HL-60/S4 treated with retinoic acid at 250 ng/mL for 4 days and 3 days (cell line): ENCODE data around the gene PRPF19.

ENCODE experiments used
- in situ Hi-C: fragments of 300-500 bp; cut with MboI; formaldehyde crosslinking; loops from 2 replicates; pipeline ENCODE4 v1.7.0; 2022; ENCODE audit warnings: low sequenced_read_pairs

The PRPF19 gene

DNA sequence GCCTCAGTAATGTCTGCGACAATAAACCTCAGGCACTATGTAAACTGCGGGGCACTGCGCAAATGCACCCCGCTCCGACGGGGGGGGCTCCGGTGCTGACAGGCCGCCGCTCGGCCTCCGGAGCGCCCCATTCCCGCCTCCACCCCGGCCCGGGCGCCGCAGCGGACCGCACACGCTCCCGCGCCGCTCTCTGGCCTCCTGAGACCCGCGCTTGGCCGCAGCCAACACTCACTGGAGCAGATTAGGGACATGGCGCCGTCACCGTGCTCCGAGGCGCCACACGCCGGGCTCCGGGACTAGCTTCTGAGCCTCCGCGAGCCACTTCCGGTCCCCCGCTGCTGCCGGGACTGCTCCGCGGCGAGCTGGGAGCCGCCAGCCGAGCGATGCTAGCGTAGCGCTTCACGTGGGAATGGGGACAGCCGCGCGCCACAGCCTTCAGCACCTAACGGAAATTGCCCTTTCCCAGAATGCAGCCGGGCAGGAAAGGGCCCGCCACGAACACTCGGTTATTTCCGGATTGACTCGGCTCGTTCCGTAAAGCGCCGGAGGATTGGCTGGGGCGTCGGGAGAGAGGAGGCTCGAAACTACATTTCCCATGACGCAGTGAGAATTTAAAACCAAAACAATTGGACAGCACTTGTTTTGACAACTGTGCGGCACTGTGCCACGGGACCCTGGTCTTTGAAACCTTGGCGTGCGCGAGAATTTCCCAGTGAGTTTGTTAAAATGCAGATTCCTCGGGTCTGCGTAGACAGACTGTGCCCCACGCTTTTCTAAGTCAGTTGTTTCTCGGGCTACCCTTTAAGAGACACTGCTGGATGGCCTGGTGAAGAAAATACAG is at the start of gene PRPF19:
TSS of gene PRPF19 (minus strand) at position 454 of the 841 bp plus-strand sequence. CDS start at position 251, 203 bp downstream.
- in situ Hi-C loops, result no loop called here

- in situ Hi-C loops, result no loop called here
Measured at GRCh38 chr11:60955571-60955970, 49.2 kb upstream of the PRPF19 start.

- in situ Hi-C loops, result no loop called here
Measured at GRCh38 chr11:60954421-60954820, 48.0 kb upstream of the PRPF19 start.

- in situ Hi-C loops, result no loop called here
Measured at GRCh38 chr11:60953781-60954180, 47.4 kb upstream of the PRPF19 start.

DNA sequence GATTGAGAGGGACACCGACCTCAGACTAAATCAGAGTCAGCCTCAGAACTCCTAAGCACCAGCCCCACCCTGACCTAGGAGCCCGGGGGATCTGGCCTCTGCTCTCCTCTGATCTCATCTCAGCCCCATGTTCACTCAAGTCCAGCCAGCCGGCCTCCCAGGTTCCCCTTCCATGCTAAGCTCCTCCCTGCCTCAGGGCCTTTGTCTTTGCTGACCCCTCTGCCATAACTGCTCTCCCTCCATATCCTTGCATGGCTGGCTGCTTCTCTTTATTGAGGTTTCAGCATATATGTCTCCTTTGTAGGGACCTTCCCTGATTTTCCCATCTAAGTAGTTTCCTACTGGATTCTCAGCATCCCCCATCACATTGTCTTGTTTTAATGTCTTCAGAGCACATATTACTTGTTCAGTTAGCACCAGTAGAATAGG is 46.4 kb upstream of the PRPF19 start:
- in situ Hi-C loops, result no loop called here

DNA sequence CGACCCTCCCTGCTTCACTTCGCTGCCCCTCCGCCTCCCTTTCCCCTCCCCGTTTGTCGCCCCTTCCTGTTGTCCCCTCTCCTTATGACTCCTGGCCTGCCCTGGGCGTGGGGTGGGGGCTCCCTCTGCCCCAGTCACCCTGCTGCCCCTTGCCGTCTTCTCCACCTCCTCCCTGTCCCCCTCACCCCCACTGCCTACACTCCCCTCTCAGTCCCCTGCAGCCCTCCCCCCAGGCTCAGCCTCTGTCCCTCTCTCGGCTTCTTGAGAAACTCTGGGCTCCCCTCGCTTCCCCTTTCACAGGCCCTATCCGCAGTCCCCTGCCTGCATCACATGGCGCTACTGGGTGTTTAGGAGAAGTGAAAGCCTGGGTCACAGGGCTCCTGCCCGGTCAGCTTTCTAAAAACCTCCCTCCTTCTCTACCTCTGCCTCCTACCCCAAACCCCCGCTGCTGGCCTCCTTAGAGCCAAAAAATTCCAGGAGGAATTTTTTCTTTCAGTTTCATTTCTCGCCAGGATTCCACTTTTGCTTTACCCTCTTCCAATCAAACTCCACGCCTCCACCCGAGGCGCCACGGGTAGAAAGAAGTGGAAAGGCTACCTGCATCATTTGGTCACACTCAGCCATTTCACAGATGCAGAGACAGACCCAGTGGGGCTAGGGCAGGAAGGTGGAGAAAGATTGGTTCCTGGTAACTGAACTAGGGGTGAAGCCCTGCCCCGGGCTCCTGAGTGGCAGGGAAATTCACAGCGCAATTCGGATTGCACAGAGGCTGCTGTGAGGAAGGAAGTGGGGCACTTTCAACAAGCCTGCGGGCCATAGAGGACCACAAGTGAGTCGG is 45.7 kb upstream of the PRPF19 start, which contains the start of gene SLC15A3:
TSS of gene SLC15A3 (minus strand) at position 273 of the 838 bp plus-strand sequence. CDS start 625 bp downstream, outside the sequence.
- in situ Hi-C loops, result no loop called here

- in situ Hi-C loops, result no loop called here
Measured at GRCh38 chr11:60951606-60951903, 45.2 kb upstream of the PRPF19 start.

GRCh38 chr11:60950933-60951605 is 44.7 kb upstream of the PRPF19 start:
- in situ Hi-C loops, result no loop called here

DNA sequence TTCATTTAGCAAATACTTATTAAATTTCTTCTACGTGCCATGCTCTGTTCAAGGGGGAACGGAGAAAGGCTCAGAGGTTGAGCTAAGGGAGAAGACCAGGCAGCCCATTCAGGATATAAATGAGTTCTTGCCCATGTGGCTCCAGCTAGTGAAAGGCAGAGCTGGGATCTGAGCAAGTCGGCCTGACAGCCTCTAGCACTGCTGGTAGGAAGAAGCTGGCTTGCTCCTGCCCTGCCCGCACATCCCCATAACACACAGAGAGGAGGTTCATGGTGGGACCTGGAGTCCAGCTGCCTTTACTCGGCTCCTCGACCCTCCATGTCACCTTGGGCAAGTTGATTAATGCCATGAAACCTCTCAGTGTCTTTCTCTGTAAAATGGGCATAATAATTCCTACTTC is 43.6 kb upstream of the PRPF19 start:
- in situ Hi-C loops, result no loop called here

- in situ Hi-C loops, result no loop called here
Measured at GRCh38 chr11:60948250-60948649, 41.9 kb upstream of the PRPF19 start.

GRCh38 chr11:60947700-60948099 is 41.3 kb upstream of the PRPF19 start:
- in situ Hi-C loops, result no loop called here

GRCh38 chr11:60946601-60947264 is 40.3 kb upstream of the PRPF19 start:
- in situ Hi-C loops, result no loop called here

- in situ Hi-C loops, result no loop called here
Measured at GRCh38 chr11:60945295-60945667, 38.9 kb upstream of the PRPF19 start.

GRCh38 chr11:60944490-60945294 is 38.3 kb upstream of the PRPF19 start:
- in situ Hi-C loops, result no loop called here

DNA sequence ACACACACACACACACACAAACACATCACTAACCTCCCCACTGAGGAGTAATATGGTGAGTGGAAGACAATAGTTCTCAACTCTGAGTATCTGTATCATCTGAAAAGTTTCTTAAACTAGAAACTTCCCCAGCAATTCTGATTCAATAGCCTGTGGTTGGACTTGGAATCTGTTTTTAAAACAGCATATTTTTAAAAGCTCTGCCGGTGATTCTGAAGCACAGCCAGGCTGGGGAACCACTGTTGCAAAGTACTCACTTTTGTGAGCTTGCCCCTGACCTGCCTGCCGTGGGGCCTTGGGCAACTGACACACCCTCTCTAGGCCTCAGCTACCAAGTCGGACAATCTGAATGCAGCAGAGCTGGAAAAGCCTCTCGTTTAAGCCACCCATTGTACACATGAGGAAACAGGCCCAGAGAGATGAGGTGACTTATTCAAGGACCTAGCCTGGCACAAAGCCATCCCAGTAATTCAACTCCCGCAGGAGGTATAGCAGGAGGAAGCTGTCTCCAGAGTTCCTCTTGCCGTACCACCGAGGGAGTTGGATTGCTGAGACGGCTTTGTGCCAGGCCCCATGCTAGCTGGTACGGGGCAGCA is 36.7 kb upstream of the PRPF19 start:
- in situ Hi-C loops, result no loop called here

DNA sequence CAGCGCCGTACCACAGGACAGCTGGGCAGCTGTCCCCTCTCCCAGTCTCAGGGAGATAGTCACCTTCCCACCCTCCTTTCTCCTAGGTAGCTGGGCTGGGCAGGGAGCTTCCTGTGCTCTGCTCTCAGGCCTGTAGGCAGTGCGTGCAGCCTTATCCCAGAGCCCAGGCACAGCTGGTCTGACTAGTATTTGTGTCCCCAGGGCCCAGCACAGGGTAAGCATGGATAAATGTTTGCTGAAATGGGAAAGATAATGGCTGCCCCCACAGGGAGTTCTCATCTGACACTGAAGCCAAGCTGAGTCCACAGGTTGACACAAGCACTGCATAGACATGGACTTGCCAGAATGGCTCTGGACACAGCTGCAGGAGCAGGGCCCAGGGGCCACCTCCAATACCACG is 35.8 kb upstream of the PRPF19 start:
- in situ Hi-C loops, result no loop called here

DNA sequence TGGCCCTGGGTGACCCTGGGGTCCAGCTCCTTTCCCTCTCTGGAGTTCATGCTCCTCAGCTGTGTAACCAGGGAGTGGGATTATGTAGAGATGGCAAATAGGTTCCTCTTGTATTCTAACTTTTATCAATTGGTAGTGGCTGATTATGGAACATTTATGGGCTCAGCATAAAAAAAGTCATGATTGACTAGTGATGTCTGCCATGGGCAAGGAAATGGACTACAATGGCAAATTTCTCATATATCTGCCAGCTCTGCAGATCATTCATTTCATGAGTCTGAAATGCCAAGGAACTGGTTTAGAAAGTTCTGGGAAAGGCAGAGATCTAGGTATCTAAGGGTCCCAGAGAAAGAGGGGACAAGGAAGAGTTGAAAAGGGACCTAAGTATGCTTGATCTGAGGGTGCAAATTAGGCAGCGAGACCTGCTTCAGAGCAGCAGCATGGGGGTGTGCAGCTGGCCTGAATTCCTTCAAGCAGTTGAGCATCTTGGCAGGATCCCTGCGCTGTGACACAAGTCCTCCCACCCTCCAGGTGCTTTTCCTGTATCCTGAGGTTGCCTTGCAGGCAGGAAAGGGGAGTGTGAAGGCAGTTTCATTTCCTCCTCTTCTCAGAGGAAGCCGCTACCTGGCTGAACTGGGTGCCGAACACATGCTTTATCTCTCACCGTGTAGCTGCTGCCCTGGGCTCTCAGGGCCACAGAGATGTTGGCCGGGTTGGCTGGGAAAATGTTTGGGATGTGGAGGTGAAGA is 35.2 kb upstream of the PRPF19 start:
- in situ Hi-C loops, result no loop called here

- in situ Hi-C loops, result no loop called here
Measured at GRCh38 chr11:60939855-60940254, 33.5 kb upstream of the PRPF19 start.

GRCh38 chr11:60939301-60939700 is 32.9 kb upstream of the PRPF19 start:
- in situ Hi-C loops, result no loop called here
